IMR-90 (cell line): ENCODE measurements around the gene IFNA8. TPM values are rescaled to one million over a fixed set of nuclear protein-coding genes. Genes with fewer than 3 reads are reported as not detected.

Source experiments
- ATAC-seq: fragments of 200-7000 bp; cut with Tn5 transposase; 2 replicates; pipeline ENCODE4 v1.9.1; 2020; ENCODE audit warnings: low read depth, mild to moderate bottlenecking, moderate library complexity
- BruUV-seq: library from RNA; stranded (reverse); fragments of 400-500 nt; replicated peaks from 2 replicates; lab custom pipeline; 2021; lab: Mats Ljungman, UMichigan
- CTCF ChIA-PET: fragments of 300-600 bp; formaldehyde crosslinking; extraction: SDS; loops from one replicate; lab custom pipeline; 2021; ENCODE audit warnings: antibody characterized with exemption; lab: Yijun Ruan, JAX
- POLR2A ChIA-PET: fragments of 300-600 bp; sonication (Branson Sonifier 250); formaldehyde crosslinking; loops from one replicate; lab custom pipeline; 2022; ENCODE audit warnings: antibody characterized with exemption; ENCODE audit not compliant: unreplicated experiment; lab: Charles Lee
- DNase-seq: peaks from one replicate; pipeline ENCODE4 v3.0.0; 2013
- H2AFZ ChIP-seq: replicated peaks from 2 replicates; pipeline ENCODE3; 2013; ENCODE audit warnings: low read length, mild to moderate bottlenecking; ENCODE audit not compliant: poor library complexity
- H2AK5ac ChIP-seq: 2 replicates; pipeline ENCODE4 v1.6.1; 2013; ENCODE audit warnings: low read depth, low read length, inconsistent platforms
- H2AK9ac ChIP-seq: replicated peaks from 2 replicates; pipeline ENCODE3; 2013; ENCODE audit warnings: mild to moderate bottlenecking, low read depth, low read length, moderate library complexity; ENCODE audit not compliant: poor library complexity
- H2BK120ac ChIP-seq: 2 replicates; pipeline ENCODE4 v1.6.1; 2013; ENCODE audit warnings: low read depth, low read length, inconsistent platforms
- H2BK15ac ChIP-seq: 3 replicates; pipeline ENCODE4 v1.6.1; 2013; ENCODE audit warnings: low read depth, low read length, inconsistent platforms
- H2BK20ac ChIP-seq: 2 replicates; pipeline ENCODE4 v1.6.1; 2013; ENCODE audit warnings: low read depth, mild to moderate bottlenecking, inconsistent platforms, low read length, moderate library complexity
- H2BK5ac ChIP-seq: 2 replicates; pipeline ENCODE4 v1.6.1; 2013; ENCODE audit warnings: mild to moderate bottlenecking, low read depth, low read length, inconsistent platforms; ENCODE audit not compliant: poor library complexity, severe bottlenecking
- H3K14ac ChIP-seq: replicated peaks from 2 replicates; pipeline ENCODE4 v1.6.1; 2013; ENCODE audit warnings: low read depth, low read length, inconsistent platforms
- H3K18ac ChIP-seq: 2 replicates; pipeline ENCODE4 v1.6.1; 2013; ENCODE audit warnings: low read depth, low read length, control low read depth
- H3K23ac ChIP-seq: 2 replicates; pipeline ENCODE4 v1.6.1; 2013; ENCODE audit warnings: low read depth, low read length, inconsistent platforms
- H3K27ac ChIP-seq: 2 replicates; pipeline ENCODE4 v1.5.1; 2013; ENCODE audit warnings: mild to moderate bottlenecking, control low read depth, low read length; ENCODE audit not compliant: insufficient read depth
- H3K27me3 ChIP-seq: 2 replicates; pipeline ENCODE4 v1.6.1; 2013; ENCODE audit warnings: low read length; ENCODE audit not compliant: control insufficient read depth, insufficient read depth
- H3K36me3 ChIP-seq: 2 replicates; pipeline ENCODE4 v1.6.1; 2013; ENCODE audit warnings: low read length, mixed read lengths; ENCODE audit not compliant: control insufficient read depth, insufficient read depth
- H3K4ac ChIP-seq: 2 replicates; pipeline ENCODE4 v1.6.1; 2013; ENCODE audit warnings: low read depth, low read length, inconsistent platforms
- H3K4me1 ChIP-seq: 2 replicates; pipeline ENCODE4 v1.6.1; 2013; ENCODE audit warnings: low read length, mixed read lengths; ENCODE audit not compliant: control insufficient read depth, insufficient read depth
- H3K4me2 ChIP-seq: 2 replicates; pipeline ENCODE4 v1.6.1; 2013; ENCODE audit warnings: low read depth, mild to moderate bottlenecking, control low read depth, low read length, moderate library complexity
- H3K4me3 ChIP-seq: 2 replicates; pipeline ENCODE4 v1.5.1; 2013; ENCODE audit warnings: low read depth, mild to moderate bottlenecking, control low read depth, low read length, moderate library complexity; ENCODE audit not compliant: insufficient read depth
- H3K56ac ChIP-seq: 2 replicates; pipeline ENCODE4 v1.6.1; 2013; ENCODE audit warnings: low read length, inconsistent platforms; ENCODE audit not compliant: insufficient read depth; ENCODE audit errors: extremely low read depth
- H3K79me1 ChIP-seq, 2 experiments: 2 replicates each; pipeline ENCODE4 v1.6.1; 2013; ENCODE audit warnings: low read length in 2 of 2, inconsistent platforms in 1 of 2, low read depth in 1 of 2
- H3K9ac ChIP-seq: 2 replicates; pipeline ENCODE4 v1.6.1; 2013; ENCODE audit warnings: low read depth, low read length, control low read depth
- H3K9me1 ChIP-seq: 2 replicates; pipeline ENCODE4 v1.6.1; 2013; ENCODE audit warnings: low read length, inconsistent platforms; ENCODE audit not compliant: insufficient read depth
- H3K9me3 ChIP-seq: 2 replicates; pipeline ENCODE4 v1.6.1; 2013; ENCODE audit warnings: low read length; ENCODE audit not compliant: control insufficient read depth, insufficient read depth
- H4K20me1 ChIP-seq: 2 replicates; pipeline ENCODE4 v1.6.1; 2013; ENCODE audit warnings: low read length, inconsistent platforms; ENCODE audit not compliant: insufficient read depth
- H4K5ac ChIP-seq: 2 replicates; pipeline ENCODE4 v1.6.1; 2013; ENCODE audit warnings: mild to moderate bottlenecking, low read depth, low read length, control low read depth
- H4K8ac ChIP-seq, 2 experiments: 2 replicates each; pipeline ENCODE4 v1.6.1; 2013; ENCODE audit warnings: low read depth in 2 of 2, low read length in 2 of 2, control low read depth in 1 of 2, inconsistent platforms in 1 of 2
- H4K91ac ChIP-seq: 2 replicates; pipeline ENCODE4 v1.6.1; 2013; ENCODE audit warnings: low read depth, low read length, inconsistent platforms; ENCODE audit not compliant: insufficient read depth
- MAZ ChIP-seq: IDR thresholded peaks from 2 replicates; pipeline ENCODE4 v1.6.1; 2012; ENCODE audit warnings: low read depth, mild to moderate bottlenecking, low read length, improper control_type of control experiment, moderate library complexity, borderline replicate concordance
- RFX5 ChIP-seq: IDR thresholded peaks from 2 replicates; pipeline ENCODE4 v1.8.0; 2012; ENCODE audit warnings: low read depth, mild to moderate bottlenecking, low read length, moderate library complexity
- dilution Hi-C: fragments of 300-500 bp; cut with HindIII; formaldehyde crosslinking; loops from one replicate; pipeline ENCODE4 v1.14.3; 2018; ENCODE audit warnings: low sequenced_read_pairs; ENCODE audit not compliant: unreplicated experiment
- in situ Hi-C: fragments of 300-500 bp; cut with MboI; formaldehyde crosslinking; loops from 3 replicates; pipeline ENCODE4 v1.14.3; 2019; ENCODE audit warnings: low sequenced_read_pairs, inconsistent platforms, mixed read lengths
- intact Hi-C: fragments of 100-400 bp; cut with micrococcal nuclease; formaldehyde crosslinking; loops from 2 replicates; pipeline ENCODE4 v1.10.0; 2022
- polyA plus RNA-seq, 3 experiments: library from polyadenylated mRNA; depleted of rRNA; stranded (reverse); fragments of >200 nt; gene quantifications; 2 replicates each; pipeline ENCODE4 v1.2.3, GENCODE V29; 2012; ENCODE audit warnings: low replicate concordance in 1 of 3
- total RNA-seq: library from RNA; depleted of rRNA; stranded (reverse); fragments of >200 nt; gene quantifications from 2 replicates; pipeline ENCODE4 v1.2.3, GENCODE V29; 2012

The IFNA8 gene
- total and polyA plus RNA-seq, 2 of the 4 experiments (the other 2 are of a cell fraction) = not detected

GRCh38 chr9:21412107-21412506 is 3.2 kb downstream of the IFNA8 start:
- H3K56ac ChIP-seq = no peak overlapping the region
- no peak overlapping the region for H3K14ac ChIP-seq
- no peaks in the 10 kb centered on the region for H3K9me3 ChIP-seq
- dilution Hi-C loops (no loop called here), in situ Hi-C loops (no loop called here), intact Hi-C loops (no loop called here)
- no peak overlapping the region for H3K4ac ChIP-seq
- no peak overlapping the region for H3K18ac ChIP-seq
- no peak overlapping the region for H4K5ac ChIP-seq
- H3K36me3 ChIP-seq = no peaks in the 10 kb centered on the region
- no peaks in the 10 kb centered on the region for H3K79me1 ChIP-seq
- no peak overlapping the region for H3K4me2 ChIP-seq
- POLR2A ChIA-PET = no interaction called here
- no peak overlapping the region for H4K8ac ChIP-seq
- no peak overlapping the region for H2BK15ac ChIP-seq
- H2BK20ac ChIP-seq = no peak overlapping the region
- no peak overlapping the region for H3K23ac ChIP-seq
- no peak overlapping the region for H4K91ac ChIP-seq
- H3K9me1 ChIP-seq = no peaks in the 10 kb centered on the region
- no peak overlapping the region for H2AK9ac ChIP-seq
- no peaks in the 10 kb centered on the region for H3K4me1 ChIP-seq
- no peak overlapping the region for H2BK120ac ChIP-seq
- DNase-seq (no peak), ATAC-seq (no peak)
- H2AFZ ChIP-seq = no peak overlapping the region
- H3K9ac ChIP-seq = no peak overlapping the region
- no TSS peak for BruUV-seq
- H2AK5ac ChIP-seq = no peak overlapping the region
- H3K27me3 ChIP-seq = peaks cover 18% of the 10 kb centered on the region
- no peak overlapping the region for H3K27ac ChIP-seq
- TF ChIP-seq RFX5 (no peak), MAZ (no peak)
- H2BK5ac ChIP-seq = no peak overlapping the region
- no peak overlapping the region for H3K4me3 ChIP-seq
- no peaks in the 10 kb centered on the region for H4K20me1 ChIP-seq
- CTCF ChIA-PET = interaction anchor here (0.6 kb wide), 1 partner anchor 36 kb away, joined by 4 read pairs; no protein-coding TSS in a partner anchor
